GM19023 (cell line): ENCODE data around the gene KIAA1614.

Experiments used
- ATAC-seq: cut with Tn5 transposase; IDR thresholded peaks from one replicate; pipeline ENCODE4 v1.9.1; 2021; ENCODE audit warnings: mild to moderate bottlenecking, moderate library complexity; ENCODE audit not compliant: unreplicated experiment

Gene KIAA1614

GRCh38 chr1:180912801-180913565, at the start of gene KIAA1614:
KIAA1614 (plus strand) TSS chr1:180912897; CDS start chr1:180913244, 347 bp downstream.
- ATAC-seq: no peak

- no peak for ATAC-seq
These were observed 49.4 kb upstream of the KIAA1614 start for GRCh38 chr1:180863158-180863775.

- ATAC-seq: peak; percentile 52
These were observed 30.7 kb upstream of the KIAA1614 start for GRCh38 chr1:180881806-180882509.

- ATAC-seq: no peak
These were observed 28.0 kb upstream of the KIAA1614 start for GRCh38 chr1:180884588-180885300.

GRCh38 chr1:180886338-180886737, 26.4 kb upstream of the KIAA1614 start:
- ATAC-seq: no peak

GRCh38 chr1:180887841-180888240, 24.9 kb upstream of the KIAA1614 start:
- ATAC-seq: no peak

GRCh38 chr1:180888870-180889269, 23.8 kb upstream of the KIAA1614 start:
- ATAC-seq: no peak

- ATAC-seq: no peak
These were observed 23.4 kb upstream of the KIAA1614 start for GRCh38 chr1:180889325-180889724.

GRCh38 chr1:180892272-180892671, 20.4 kb upstream of the KIAA1614 start:
- ATAC-seq: no peak

- ATAC-seq: no peak
These were observed 20.0 kb upstream of the KIAA1614 start for GRCh38 chr1:180892675-180893074.

- no peak for ATAC-seq
These were observed 19.1 kb upstream of the KIAA1614 start for GRCh38 chr1:180893614-180894013.

- no peak for ATAC-seq
These were observed 16.5 kb upstream of the KIAA1614 start for GRCh38 chr1:180896161-180896560.

- no peak for ATAC-seq
These were observed 14.1 kb upstream of the KIAA1614 start for GRCh38 chr1:180898441-180899219.

GRCh38 chr1:180899262-180899661, 13.4 kb upstream of the KIAA1614 start:
- no peak for ATAC-seq

- ATAC-seq: no peak
These were observed 11.4 kb upstream of the KIAA1614 start for GRCh38 chr1:180901076-180901990.

GRCh38 chr1:180902541-180902940, 10.2 kb upstream of the KIAA1614 start:
- no peak for ATAC-seq

- ATAC-seq: no peak
These were observed 6.8 kb upstream of the KIAA1614 start for GRCh38 chr1:180905927-180906326.

- ATAC-seq: no peak
These were observed 6.2 kb upstream of the KIAA1614 start for GRCh38 chr1:180906511-180906910.

- ATAC-seq: no peak
These were observed 5.2 kb upstream of the KIAA1614 start for GRCh38 chr1:180907313-180908055.
